Left lobe of liver (tissue), 2 donors: ENCODE results near the gene ESYT1. TPM values are rescaled to one million over a fixed set of nuclear protein-coding genes. Genes with fewer than 3 reads are reported as not detected.

Experiments
- ATAC-seq: fragments of 200-7000 bp; cut with Tn5 transposase; one replicate; pipeline ENCODE4 v1.9.1; 2020; ENCODE audit warnings: mild to moderate bottlenecking, moderate library complexity
- DNase-seq: peaks from one replicate; pipeline ENCODE4 v3.0.0-alpha.2; 2020; ENCODE audit warnings: low spot score
- total RNA-seq: library from RNA; stranded (reverse); gene quantifications from one replicate; pipeline ENCODE4 v1.2.1, GENCODE V29; 2021
- donor health status: DM: no; HTN: no; CAD: no; lungs with moderate emphysema.
- donor health status: DM: no; HTN: yes; CAD: no.

Gene ESYT1, protein sequence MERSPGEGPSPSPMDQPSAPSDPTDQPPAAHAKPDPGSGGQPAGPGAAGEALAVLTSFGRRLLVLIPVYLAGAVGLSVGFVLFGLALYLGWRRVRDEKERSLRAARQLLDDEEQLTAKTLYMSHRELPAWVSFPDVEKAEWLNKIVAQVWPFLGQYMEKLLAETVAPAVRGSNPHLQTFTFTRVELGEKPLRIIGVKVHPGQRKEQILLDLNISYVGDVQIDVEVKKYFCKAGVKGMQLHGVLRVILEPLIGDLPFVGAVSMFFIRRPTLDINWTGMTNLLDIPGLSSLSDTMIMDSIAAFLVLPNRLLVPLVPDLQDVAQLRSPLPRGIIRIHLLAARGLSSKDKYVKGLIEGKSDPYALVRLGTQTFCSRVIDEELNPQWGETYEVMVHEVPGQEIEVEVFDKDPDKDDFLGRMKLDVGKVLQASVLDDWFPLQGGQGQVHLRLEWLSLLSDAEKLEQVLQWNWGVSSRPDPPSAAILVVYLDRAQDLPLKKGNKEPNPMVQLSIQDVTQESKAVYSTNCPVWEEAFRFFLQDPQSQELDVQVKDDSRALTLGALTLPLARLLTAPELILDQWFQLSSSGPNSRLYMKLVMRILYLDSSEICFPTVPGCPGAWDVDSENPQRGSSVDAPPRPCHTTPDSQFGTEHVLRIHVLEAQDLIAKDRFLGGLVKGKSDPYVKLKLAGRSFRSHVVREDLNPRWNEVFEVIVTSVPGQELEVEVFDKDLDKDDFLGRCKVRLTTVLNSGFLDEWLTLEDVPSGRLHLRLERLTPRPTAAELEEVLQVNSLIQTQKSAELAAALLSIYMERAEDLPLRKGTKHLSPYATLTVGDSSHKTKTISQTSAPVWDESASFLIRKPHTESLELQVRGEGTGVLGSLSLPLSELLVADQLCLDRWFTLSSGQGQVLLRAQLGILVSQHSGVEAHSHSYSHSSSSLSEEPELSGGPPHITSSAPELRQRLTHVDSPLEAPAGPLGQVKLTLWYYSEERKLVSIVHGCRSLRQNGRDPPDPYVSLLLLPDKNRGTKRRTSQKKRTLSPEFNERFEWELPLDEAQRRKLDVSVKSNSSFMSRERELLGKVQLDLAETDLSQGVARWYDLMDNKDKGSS
- total RNA-seq: 62.2 TPM

DNA sequence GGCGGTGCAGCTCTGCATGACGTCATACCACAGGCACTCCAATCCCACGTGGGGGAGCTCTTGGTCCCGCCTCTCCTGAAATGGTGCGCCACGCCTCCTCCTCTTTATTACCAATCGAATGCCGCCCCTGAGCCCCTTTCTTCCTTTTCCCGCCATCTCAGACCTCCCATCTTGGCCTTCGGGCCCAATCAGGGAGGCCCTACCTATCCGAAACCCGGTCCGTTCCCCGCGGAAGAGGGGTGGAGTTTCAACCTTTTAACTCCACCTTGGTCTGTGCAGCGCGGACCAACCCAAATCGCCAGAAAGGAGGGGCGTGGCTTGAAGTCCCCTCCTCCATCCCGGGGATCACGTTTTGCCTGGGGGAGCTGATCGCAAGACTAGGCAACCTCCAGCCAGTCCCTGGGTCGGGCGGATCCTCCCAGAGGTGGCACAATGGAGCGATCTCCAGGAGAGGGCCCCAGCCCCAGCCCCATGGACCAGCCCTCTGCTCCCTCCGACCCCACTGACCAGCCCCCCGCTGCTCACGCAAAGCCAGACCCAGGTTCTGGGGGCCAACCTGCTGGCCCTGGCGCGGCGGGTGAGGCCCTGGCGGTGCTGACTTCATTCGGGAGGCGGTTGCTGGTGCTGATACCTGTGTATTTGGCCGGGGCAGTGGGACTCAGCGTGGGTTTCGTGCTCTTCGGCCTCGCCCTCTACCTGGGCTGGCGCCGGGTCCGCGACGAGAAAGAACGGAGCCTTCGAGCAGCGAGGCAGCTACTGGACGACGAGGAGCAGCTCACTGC is at the start of gene ESYT1:
TSS of gene ESYT1 (plus strand) at position 380 of the 782 bp plus-strand sequence. CDS start at position 433, 53 bp downstream.
- DNase-seq (peak; percentile 100), ATAC-seq (peak; percentile 88)

DNA sequence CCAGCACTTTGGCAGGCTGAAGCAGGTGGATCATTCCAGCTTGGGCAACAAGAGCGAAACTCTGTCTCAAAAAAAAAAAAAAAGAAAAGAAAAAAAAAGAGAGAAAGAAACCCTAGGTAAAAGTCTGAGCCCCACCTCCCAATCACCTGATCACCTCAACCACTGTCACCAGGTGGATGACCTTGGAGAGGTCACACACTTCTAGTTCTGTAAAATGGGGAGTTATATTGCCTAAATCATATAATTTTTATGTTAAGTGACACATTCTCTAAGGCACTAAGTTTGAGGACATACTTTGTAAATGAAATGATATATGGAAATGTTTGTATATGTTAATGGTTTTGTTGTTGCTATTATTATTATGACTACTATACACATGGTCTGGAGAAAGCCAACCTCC is 49.6 kb upstream of the ESYT1 start:
- no peak for DNase-seq

DNA sequence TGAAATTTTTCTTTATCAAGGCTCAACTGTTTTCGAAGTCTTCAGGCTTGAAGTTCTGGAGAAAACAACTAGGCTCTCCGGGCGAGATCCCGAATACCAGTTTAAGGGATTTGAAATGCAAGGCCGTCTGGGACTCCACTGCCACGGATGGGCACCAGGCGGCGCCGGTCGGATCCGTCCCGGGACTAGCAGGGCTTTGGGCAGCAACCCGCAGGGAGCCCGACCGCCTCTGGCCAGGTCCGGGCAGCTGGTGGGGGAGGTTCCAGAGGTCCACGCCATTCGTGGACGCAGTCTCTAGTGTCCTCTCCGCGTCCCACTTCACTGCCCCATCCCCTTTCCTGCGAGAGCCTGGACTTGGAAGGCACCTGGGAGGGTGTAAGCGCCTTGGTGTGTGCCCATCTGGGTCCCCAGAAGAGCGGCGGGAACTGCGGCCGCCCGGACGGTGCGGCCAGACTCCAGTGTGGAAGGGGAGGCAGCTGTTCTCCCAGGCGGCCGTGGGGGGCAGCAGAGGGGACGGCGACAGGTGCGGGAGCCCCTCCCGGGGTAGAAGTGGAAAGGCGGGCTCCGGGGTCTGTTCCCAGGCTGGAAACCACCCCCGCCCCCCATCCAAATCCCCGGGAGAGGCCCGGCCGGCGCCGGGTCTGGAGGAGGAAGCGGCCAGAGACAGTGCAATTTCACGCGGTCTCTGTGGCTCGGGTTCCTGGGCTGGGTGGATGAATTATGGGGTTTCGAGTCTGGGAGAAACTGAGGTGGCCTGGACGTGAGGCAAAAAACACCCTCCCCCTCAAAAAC is 48.9 kb upstream of the ESYT1 start:
- peak; percentile 64 for ATAC-seq
- peak; percentile 92 for DNase-seq

More for the DNA sequence above, 49.6 kb upstream of the ESYT1 start:
- ATAC-seq: no peak

DNA sequence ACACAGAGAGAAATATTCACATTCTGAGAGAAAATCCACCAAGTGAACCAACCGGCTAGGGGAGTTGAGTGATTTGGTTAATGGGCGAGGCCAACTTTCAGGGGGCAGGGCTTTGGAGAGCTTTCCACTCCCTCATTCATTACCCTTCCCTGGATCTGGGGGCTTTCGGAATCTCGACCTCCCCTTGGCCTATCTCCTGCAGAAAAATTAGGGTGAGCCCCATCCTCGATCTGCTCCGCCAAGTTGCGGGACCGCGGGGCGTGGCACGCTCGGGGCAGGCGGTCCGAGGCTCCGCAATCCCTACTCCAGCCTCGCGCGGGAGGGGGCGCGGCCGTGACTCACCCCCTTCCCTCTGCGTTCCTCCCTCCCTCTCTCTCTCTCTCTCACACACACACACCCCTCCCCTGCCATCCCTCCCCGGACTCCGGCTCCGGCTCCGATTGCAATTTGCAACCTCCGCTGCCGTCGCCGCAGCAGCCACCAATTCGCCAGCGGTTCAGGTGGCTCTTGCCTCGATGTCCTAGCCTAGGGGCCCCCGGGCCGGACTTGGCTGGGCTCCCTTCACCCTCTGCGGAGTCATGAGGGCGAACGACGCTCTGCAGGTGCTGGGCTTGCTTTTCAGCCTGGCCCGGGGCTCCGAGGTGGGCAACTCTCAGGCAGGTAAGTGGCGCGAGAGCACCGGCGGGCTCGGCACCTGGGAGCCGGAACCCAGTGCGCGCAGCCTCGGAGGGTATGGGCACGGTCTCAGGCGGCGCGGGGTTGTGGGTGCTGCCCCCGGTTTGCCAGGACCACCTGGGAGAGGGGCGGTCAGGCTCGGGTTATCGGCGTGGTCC is 48.1 kb upstream of the ESYT1 start, which contains the start of gene ERBB3:
TSS of gene ERBB3 (plus strand) at position 443 of the 833 bp plus-strand sequence. CDS start at position 579, 136 bp downstream.
- ATAC-seq (peak; percentile 73), DNase-seq (peak; percentile 88)

DNA sequence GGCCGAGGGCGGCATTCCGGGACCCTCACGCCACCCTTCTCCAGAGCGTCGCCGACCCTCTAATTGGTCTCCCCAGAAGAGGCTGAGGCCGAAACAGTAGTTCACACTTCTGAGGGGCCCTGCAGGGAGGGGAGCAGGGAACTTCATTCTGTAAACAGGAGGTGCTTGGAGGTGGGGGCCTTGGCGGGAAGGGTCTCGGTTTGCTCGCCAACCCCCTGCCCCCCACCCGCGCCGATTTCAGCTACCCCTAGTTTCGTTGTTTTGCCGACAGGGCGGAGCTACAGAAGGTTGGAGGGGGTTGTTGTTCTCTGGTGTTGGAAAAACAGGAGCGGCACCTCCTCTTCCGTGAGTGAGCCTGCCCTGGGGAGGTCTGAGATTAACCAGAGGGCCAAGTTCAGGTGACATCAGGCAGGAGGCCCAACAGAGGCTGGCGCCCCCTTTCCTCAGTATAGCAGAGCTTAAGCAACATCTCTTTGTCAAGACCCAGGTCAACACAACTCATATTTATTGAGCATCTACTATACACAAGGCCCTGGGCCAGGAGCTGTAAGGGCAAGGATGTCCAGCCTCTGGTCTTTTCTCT is 47.4 kb upstream of the ESYT1 start:
- DNase-seq (peak; percentile 93), ATAC-seq (peak; percentile 64)

DNA sequence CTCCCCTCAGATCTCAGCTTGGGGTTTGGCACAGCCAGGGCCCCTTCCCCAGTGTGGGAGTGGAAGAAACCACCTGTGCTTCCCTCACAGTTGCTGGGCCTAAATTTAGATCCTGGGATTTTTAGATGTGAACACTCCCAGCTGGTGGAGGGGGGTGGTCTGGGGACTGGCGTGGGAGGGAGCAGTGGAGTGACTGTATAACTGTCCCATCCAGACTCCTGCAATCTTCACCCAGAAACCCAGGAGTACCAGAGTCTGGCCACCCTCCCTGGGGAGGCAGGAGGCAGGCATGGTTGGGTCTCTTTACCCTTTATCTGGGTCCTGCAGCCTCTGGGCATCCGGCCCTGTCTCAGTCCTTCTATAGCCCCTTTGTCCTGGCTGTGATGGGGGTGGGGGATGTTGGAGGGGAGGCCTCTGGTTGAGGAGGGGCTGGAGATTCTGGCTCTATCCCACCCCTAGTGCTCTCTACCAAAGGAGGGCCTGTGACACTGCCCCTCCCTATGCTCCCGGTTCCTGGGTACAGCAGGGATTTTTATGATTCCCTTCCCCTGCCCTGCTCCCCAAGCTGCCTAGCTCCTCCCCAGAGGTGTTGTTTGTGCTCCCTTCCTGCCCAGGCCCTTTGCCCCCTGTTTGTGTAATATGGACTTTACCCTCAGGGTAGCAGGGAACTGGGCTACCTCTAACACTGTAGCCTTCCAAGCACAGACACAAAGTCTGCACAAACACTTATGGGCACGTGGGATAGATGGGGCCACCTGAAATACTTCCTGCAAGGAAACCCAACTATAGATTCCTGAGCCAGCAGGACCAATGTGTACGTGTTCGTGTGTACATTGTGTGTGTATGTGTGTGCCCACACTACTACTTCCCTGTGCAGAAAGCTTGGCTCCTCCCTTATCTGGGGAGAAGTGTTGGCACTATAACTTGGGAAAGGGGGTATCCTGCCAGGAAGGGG is 46.4 kb upstream of the ESYT1 start:
- DNase-seq: peak; percentile 95

DNA sequence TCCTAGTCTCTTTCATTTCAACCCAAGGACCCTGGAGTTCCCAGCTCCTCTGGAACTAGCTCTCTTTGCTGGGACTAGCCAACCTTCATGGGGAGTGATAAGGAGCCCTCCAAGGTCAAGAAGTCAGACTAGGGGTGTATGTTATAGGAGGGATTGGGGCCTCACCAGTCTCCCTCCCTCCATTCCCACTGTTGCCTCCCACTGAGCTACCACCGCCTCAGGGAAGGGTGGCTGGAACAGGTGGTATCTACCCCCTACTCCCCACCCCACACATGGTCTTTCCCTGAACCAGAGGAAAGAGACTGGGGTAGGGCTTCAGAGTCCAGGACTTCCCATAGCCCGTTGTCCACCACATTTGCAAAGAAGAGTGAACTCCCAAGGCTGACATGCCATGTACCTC is 45.7 kb upstream of the ESYT1 start:
- no peak for ATAC-seq
- DNase-seq: no peak

More for the DNA sequence above, 46.4 kb upstream of the ESYT1 start:
- ATAC-seq: peak; percentile 51

DNA sequence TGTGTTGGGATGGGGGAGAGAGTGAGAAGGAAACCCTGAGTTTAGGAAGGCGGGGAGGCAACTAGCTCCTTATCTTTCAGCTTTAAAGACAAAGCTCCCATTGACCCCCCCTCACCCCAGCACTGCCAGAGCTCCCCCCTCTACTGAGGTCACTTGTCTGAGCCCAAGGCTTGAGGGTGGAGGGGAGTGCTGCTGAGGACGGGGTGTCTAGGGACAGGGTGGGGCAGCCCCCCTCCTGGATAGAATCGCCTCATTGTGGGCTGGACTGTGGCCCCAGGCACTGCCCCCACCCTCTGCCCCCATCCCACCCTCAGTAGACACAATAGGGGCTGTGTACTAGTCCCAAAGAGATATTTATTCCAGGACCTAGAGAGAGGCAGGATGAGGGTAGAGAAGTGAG is 45.1 kb upstream of the ESYT1 start:
- no peak for ATAC-seq
- no peak for DNase-seq

DNA sequence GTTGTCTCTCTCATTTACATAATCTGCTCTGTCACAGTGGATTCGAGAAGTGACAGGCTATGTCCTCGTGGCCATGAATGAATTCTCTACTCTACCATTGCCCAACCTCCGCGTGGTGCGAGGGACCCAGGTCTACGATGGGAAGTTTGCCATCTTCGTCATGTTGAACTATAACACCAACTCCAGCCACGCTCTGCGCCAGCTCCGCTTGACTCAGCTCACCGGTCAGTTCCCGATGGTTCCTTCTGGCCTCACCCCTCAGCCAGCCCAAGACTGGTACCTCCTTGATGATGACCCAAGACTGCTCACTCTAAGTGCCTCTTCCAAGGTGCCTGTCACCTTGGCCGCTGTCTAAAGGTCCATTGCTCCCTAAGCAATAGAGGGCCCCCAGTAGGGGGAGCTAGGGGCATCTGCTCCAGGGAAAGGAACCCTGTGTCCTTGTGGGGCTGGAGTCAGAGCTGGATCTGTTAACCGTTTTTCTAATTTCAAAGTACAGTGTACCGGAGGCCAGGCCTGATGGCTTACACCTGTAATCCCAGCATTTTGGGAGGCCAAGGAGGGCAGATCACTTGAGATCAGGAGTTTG is 43.0 kb upstream of the ESYT1 start:
- DNase-seq: peak; percentile 67

DNA sequence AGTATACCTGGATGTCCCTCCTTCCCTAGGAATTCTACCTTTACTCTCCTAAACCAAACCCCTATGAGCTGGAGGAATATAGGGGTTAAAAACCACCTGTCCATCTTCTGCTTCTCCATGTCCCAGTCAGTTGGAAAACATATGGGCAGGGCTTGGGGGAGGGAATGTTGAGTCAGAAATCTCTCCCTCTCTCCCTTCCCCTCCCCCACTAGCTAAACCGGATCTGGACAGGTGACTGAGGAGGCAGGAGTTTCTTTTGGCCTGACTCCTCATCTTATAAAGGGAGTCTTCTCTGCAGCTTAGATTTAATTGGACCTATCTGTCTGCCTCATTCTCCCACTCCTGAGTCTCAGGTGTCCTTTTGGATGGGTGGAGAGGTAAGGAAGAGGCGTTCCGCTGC is 42.0 kb upstream of the ESYT1 start:
- no peak for ATAC-seq

More for the DNA sequence above, 43.0 kb upstream of the ESYT1 start:
- no peak for ATAC-seq

DNA sequence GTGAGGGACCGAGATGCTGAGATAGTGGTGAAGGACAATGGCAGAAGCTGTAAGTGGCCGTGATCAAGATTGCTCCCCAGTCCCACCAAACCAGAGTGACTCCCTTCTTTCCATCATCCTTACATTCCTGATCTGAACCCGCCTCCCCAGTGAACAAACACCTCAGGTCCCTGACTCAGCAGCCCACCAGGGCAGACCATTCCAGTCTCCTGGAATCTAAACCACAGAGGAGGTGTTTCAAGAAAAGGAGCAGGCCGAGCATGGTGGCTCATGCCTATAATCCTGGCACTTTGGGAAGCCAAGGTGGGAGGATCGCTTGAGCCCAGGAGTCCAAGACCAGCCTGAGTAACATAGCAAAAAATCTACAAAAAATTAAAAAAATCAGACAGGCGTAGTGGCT is 41.5 kb upstream of the ESYT1 start:
- DNase-seq: no peak
- ATAC-seq: no peak

More for the DNA sequence above, 42.0 kb upstream of the ESYT1 start:
- no peak for DNase-seq

DNA sequence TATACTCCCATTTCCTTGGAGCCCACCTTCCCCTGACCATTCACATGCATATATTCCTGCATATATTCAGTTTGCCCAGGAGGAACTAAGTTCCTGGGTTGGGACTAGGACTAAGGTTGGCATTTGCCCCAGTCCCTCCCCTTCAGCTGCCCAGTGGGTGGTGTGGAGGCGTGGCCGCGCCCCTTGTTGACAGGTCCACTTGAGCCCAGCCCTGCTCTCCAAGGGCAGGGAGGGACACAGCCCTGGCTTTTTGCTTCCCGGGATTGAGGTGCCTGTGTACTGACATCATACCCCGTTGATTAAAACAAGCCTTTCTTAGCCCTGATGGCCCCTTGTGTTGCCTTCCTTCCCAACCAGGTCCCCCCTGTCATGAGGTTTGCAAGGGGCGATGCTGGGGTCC is 40.8 kb upstream of the ESYT1 start:
- peak; percentile 91 for DNase-seq
- ATAC-seq: peak; percentile 90

DNA sequence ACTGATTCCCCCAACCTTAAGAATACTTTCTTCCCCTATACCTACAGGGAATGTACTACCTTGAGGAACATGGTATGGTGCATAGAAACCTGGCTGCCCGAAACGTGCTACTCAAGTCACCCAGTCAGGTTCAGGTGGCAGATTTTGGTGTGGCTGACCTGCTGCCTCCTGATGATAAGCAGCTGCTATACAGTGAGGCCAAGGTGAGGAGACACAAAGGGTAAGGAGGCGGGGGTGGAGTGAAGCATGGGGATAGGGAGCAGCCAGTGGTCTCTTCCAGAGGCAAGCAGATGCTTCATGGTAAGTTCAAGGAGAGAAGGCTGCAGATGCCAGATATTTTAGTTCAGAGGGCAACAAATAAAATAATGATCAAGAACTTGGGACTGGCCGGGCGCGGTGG is 30.3 kb upstream of the ESYT1 start:
- no peak for ATAC-seq

DNA sequence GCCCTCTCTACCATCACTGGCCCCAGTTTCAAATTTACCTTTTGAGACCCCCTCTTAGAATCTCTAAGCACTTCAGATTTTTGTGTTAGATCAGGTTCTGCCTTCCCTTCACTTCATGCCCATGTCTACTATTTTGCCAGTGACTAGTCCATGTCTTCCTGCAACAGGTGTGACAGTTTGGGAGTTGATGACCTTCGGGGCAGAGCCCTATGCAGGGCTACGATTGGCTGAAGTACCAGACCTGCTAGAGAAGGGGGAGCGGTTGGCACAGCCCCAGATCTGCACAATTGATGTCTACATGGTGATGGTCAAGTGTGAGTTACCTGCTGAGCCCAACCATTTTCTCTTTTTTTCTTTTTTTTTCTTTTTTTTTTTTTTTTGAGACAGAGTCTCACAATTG is 29.5 kb upstream of the ESYT1 start:
- ATAC-seq: peak; percentile 16
- no peak for DNase-seq

More for the DNA sequence above, 30.3 kb upstream of the ESYT1 start:
- no peak for DNase-seq

DNA sequence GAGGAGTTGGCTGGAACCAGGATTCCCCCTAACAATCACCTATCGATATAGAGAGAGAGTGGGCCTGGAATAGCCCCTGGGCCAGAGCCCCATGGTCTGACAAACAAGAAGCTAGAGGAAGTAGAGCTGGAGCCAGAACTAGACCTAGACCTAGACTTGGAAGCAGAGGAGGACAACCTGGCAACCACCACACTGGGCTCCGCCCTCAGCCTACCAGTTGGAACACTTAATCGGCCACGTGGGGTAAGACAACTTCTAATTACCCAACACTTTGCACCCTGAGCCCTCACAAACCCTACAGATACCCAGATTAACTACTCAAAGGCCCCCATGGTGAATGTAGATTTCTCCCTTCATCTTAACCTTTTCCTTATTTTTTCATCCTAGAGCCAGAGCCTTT is 28.3 kb upstream of the ESYT1 start:
- DNase-seq (no peak), ATAC-seq (no peak)

DNA sequence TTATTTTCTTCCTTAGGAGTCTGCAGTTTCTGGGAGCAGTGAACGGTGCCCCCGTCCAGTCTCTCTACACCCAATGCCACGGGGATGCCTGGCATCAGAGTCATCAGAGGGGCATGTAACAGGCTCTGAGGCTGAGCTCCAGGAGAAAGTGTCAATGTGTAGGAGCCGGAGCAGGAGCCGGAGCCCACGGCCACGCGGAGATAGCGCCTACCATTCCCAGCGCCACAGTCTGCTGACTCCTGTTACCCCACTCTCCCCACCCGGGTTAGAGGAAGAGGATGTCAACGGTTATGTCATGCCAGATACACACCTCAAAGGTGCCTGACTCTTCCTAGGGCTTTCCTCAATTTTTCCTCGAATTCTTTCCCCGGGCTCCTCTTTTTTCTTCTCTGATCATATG is 27.0 kb upstream of the ESYT1 start:
- no peak for ATAC-seq
- DNase-seq: no peak

DNA sequence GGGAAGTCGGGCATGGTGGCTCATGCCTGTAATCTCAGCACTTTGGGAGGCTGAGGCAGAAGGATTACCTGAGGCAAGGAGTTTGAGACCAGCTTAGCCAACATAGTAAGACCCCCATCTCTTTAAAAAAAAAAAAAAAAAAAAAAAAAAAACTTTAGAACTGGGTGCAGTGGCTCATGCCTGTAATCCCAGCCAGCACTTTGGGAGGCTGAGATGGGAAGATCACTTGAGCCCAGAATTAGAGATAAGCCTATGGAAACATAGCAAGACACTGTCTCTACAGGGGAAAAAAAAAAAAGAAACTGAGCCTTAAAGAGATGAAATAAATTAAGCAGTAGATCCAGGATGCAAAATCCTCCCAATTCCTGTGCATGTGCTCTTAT is 25.4 kb upstream of the ESYT1 start:
- ATAC-seq (no peak), DNase-seq (no peak)
